Right renal pelvis (tissue), 4 donors: ENCODE results near the gene ALDH1L1. TPM values are rescaled to one million over a fixed set of nuclear protein-coding genes. Genes with fewer than 3 reads are reported as not detected.

ENCODE experiments used
- DNase-seq, 4 donors: peaks; one replicate each; pipeline ENCODE4 v3.0.0-alpha.2; 2013; ENCODE audit warnings: low read depth in 4 of 4, low spot score in 3 of 4, missing footprints in 1 of 4
- polyA plus RNA-seq, 4 donors: library from polyadenylated mRNA; unstranded; fragments of 120-200 nt; gene quantifications; one replicate each; pipeline ENCODE4 v1.2.1, GENCODE V29; 2013; ENCODE audit not compliant: insufficient read length in 4 of 4

The ALDH1L1 gene
- polyA plus RNA-seq, 4 donors, result 31.5 to 57.0 (median 44.9) TPM

GRCh38 chr3:126155819-126156218, 24.6 kb downstream of the ALDH1L1 start:
- DNase-seq, result no peak

DNA sequence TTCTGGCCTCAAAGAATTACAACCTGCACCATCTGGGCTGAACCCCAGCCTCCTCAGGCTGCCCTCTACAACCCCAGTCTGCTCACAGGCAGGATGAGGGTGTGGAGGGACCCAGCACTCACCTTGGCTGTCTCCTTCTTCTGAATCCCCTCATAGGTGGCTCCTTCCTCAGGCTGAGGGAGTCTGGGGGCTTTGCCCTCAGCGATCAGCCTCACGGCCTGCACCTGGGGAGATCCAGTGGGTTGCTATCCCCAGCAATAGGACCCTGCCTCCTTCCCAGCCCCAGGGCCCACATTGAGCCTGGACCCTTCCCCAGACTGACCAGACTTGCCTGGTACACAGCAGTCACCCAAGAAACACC, 25.1 kb downstream of the ALDH1L1 start:
- no peak for DNase-seq

DNA sequence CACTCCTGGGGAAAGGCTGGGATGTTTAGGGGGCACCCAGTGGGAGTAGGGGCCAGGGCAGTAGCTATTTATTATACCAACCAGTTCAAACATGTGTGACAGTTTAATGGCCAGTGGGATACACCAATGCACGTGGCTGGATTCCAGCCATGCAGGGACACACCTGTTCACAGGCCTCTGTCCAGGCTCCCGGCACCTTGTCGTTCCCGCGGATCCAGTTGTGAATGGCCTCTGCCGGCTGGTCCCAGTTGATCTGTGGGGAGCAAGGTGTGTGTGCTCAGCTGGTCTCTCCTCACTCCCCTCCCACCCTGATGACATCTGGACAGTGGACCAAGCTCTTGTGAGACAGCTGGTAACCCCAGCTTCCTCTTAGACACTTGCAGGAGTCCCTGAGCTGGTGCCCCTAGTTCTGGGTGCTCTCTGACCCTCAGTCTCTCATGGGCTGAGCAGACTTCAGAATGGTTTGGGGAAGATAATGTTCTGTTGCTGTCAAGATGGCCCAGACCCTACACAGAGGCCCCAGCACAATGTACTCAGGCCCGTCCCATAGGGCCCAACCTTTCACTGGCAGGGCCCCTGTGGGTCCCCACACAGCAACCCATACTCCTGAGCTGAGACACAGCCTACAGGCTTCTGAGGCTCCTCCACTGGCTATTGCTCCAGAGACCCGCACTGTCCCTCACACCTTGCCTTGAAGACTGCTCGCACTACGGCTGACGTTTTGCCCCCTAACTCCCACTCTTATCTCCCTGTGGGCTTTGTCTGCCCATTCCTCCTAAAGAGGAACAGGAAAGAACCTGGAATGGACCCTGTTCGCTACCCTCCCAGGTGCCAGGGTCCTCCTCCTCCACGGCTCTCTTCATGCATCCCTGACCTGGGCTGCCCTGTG, 25.8 kb downstream of the ALDH1L1 start:
- no peak for DNase-seq

GRCh38 chr3:126153695-126154360, 26.6 kb downstream of the ALDH1L1 start:
- no peak for DNase-seq

DNA sequence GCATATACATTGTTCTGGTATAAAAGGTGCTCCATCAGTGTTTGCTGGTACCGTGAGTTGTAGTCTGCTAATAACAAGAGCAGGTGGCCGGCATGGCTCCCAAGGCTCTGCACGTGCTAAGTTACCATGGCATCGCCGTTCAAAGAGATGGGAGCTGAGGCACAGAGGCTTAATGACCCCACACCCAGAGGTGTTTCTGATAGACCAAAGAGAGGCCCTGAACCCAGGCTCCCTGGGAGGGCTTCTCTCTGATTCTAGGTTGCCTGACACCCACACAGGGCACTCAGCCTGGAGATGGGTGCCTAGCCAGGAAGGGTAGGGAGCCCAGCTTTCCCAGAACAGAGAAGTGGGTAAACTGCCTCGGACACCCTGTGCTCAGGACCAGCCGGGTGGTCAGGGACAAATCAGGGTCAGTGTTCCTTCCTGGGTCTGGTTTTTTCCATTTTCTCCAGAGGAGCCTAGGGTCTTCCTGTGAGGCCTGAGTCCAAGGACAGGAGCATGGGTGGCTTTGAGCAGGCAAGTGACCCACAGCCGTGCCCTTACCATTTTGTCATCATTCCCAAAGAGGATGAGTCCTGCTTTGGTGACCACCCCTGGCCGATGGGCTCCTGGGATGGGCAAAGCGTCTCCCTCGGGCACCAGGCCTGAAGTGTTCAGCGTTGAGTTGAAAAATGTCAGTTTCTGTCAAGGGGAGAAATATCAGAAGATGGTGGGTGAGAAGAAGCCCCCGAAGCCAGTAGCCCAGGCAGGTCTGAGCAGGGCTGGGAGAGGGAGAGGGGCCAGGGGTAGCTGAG, 27.3 kb downstream of the ALDH1L1 start:
- no peak for DNase-seq

DNA sequence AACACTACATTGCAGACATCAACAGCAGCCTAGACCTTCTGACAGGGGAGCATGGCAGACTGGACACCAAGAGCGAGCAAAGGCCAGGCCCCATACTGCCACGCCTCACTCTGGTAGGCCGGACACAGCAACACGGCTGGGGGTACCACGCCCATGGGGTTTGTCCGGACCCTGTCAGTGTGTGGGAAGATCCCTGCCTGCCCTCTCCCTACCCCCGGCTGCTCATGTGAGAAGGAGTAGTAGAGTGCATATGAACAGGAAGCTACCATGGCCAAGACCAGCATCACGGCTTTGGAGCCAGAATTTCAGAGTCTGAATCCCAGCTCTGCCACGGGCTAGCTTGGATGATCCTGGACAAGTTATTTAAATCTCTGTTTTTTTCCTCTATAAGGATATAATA, 27.9 kb downstream of the ALDH1L1 start:
- no peak for DNase-seq

DNA sequence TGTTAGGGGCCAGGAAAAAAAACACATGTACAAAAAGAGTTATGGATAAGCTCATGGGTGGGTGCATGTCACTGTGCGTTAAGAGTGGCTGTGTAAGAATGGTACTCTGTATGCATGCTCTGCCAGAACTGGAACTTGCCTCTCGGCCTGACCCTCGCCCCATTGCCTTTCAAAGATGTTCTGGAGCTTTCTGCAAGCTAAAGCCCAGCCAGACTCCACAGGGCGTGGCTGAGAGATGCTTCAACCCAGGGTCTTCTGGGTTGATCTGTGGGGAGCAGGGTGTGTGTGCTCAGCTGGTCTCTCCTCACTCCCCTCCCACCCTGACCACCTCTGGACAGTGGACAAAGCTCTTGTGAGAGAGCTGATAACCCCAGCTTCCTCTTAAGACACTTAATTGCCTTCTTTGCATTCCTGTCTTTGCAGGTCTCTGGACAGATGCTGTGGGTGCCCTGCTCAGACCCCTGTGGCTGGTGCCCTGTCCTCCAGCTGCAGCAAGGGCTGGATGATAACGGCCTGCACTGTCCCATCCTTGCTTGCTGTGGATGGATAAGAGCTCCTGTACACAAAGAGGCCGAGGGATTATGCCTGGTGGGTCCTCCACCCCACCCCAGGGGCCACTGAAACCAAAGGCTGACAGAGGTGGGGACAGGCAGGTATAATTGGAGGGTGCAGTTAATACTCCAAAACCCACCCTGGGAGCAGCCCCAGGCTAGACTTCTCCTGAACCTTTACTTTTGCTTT, 28.7 kb downstream of the ALDH1L1 start:
- no peak for DNase-seq

DNA sequence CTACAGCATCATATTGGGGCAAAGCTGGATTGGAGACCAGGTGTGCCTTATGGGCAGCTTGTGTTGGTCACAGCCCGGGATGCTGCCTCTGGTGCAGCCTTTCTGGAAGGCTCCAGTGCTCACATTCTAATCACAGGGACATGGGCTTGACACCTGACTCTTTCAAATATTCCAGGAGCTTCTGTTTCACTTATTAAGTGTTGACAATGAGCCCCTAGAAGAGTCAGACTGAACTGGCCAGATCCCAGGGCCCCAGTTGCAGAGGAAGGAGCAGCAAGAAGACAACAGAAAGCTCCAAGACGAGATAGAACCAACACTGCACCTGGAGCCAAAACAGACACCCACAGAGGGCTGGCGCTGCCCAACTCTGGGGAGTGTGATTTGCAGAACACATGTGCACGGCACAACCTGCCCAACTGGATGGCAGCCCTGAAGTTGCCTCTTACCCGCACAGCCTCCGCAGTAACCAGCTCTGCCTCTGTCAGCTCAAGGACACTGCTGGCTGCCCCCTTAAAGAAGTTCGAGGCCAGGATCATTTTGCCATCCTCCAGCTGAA, 30.3 kb downstream of the ALDH1L1 start:
- no peak for DNase-seq

GRCh38 chr3:126149256-126149902, 31.0 kb downstream of the ALDH1L1 start:
- no peak for DNase-seq

GRCh38 chr3:126147932-126148683, 32.3 kb downstream of the ALDH1L1 start:
- no peak for DNase-seq

DNA sequence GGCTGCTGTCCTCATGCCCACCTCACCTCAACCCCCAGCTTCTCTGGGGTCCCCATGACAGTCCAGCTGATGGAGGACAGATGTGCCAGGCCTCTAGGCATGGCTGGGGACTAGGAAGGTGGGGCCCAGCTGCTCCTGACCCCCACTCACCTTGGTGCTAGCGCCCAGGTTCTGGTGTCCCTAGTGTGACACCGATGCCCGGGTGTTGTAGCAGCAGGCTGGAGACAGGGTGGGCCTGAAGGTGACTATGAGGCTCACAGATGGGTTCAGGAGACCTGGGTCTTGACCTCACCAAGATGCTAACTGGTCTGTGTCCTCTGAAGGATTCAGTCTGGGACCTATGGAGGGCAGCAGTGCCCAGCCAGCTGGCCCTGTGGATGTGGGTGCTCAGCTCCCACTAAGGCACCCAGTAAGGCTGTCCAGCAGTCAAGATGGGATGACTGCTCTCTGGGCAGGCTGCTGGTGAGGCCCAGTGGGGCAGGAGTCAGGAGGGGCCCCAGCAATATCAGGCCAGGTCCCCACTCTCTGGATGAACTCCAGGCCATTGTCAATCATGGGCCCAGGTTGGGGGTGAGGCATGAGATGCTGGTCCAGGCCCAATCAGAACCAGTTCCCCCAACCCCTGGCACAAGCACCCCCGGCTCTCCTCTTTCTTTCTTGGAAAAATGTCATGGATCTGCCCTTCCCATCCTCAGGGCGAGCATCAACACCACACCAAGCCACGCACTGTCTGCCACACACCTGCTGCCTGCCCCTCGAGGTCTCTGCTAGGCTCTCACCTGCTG, 33.0 kb downstream of the ALDH1L1 start:
- DNase-seq, result no peak

DNA sequence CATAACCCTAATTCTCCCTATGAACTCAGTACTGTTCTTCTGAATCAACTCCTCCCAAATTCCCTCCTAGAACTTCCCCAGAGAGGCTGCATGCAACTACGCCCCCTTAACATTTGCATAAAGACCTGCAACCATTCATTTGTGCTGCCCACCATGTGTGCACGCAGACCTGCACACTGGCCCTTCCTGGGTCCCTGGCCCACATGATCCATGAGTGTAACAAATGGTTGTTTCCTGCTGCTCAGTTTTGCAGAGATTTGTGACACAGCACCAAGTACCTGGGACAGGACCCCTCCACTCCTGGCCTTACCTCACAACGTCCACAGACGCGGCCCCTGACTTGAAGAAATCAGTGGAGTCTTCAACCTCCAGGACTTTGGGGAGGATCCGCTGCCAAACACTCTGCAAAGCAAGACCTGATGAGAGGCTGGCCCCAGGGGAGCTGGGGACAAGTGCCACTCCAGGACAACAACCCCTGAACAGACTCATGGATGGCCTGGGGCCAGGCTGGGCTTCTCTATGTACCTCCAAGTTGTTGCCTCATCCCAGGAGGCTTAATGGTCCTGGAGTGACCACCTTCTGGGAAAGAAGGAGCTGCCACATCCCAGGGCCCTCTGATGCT, 33.8 kb downstream of the ALDH1L1 start:
- DNase-seq, result no peak

GRCh38 chr3:126146034-126146433, 34.4 kb downstream of the ALDH1L1 start:
- no peak for DNase-seq

DNA sequence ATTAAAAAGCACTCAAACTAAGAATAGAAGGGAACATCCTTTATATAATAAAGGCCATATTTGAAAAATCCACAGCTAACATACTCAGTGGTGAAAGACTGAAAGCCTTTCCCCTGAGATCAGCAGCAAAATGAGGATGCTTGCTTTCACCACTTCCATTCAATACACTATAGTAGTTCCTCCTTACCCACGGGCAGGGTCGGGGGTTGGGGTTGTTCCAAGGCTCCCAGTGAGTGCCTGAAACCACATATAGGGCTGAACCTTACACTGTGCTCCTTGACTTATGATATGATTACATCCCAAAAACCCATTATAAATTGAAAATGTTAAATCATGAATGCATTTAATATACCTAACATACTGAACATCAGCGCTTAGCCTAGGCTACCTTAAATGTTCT, 37.7 kb downstream of the ALDH1L1 start:
- DNase-seq, result no peak

DNA sequence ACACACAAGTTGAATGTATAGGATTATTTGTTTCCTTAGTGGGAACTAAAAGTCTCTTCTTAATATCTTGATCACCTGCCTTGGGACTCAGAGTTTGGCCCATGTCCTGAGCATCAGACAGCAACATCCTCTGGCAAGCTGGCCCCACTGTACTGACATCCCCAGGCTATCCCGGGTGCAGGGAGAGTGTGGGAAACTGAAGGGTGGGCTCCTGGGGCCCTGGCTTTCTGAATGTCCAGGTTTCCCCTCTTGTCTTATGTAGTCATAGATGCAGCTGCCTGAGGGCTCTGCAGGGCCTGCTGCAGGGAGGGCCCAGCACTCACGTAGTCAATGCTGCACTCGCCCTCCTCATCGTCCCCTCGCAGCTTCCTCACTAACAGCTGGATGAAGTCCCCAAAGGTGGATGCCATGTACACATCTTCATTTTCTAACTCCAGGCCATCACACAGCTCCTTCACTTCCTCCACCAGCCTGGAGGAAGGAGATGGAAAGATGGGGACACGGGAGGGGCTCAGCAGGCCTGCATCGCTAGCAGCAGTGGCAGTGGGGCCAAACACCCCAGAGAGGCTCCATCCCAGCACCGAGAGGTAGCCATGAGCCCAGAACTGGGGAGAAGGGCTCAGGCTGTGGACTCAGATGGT, 42.8 kb downstream of the ALDH1L1 start:
- DNase-seq, result no peak

- DNase-seq, result no peak
Observed at GRCh38 chr3:126136428-126137220, 43.8 kb downstream of the ALDH1L1 start.
